K562 (cell line): ENCODE results near the gene GAL3ST1. TPM values are rescaled to one million over a fixed set of nuclear protein-coding genes. Genes with fewer than 3 reads are reported as not detected.

ENCODE experiments used
- CBX3 ChIP-seq, 2 experiments: IDR thresholded peaks; 1 replicate in 1 of 2; 2 replicates in 1 of 2; pipeline ENCODE4 v1.6.1; 2012; ENCODE audit warnings: inconsistent platforms in 2 of 2, low read length in 2 of 2, borderline replicate concordance in 1 of 2, control low read depth in 1 of 2
- HCFC1 ChIP-seq: IDR thresholded peaks from 2 replicates; pipeline ENCODE4 v1.6.1; 2012; ENCODE audit warnings: low read depth, low read length, improper control_type of control experiment
- HDAC8 ChIP-seq: fragments of 450-650 bp; IDR thresholded peaks from 2 replicates; pipeline ENCODE4 v1.6.1; 2016; ENCODE audit warnings: mild to moderate bottlenecking, missing genetic modification characterization, moderate library complexity, missing compliant biosample characterization
- ZNF140 ChIP-seq: fragments of 250-450 bp; sonication (Bioruptor Pico); IDR thresholded peaks from 2 replicates; pipeline ENCODE4 v1.8.0; 2021; ENCODE audit warnings: moderate library complexity, mild to moderate bottlenecking, inconsistent platforms
- ZNF174 ChIP-seq: fragments of 250-450 bp; sonication (Bioruptor Pico); IDR thresholded peaks from 2 replicates; pipeline ENCODE4 v1.4.0; 2020; ENCODE audit warnings: mild to moderate bottlenecking
- ZNF589 ChIP-seq: fragments of 200-800 bp; sonication (Bioruptor generic); IDR thresholded peaks from 2 replicates; pipeline ENCODE4 v1.6.1; 2016; ENCODE audit warnings: low read depth, missing genetic modification characterization, missing compliant biosample characterization
- ZNF644 ChIP-seq: fragments of 200-800 bp; sonication (Bioruptor generic); IDR thresholded peaks from 2 replicates; pipeline ENCODE4 v1.6.1; 2016; ENCODE audit warnings: low read depth, missing genetic modification characterization, missing compliant biosample characterization
- polyA plus RNA-seq, 8 experiments: library from polyadenylated mRNA; depleted of rRNA in 4 of 8; stranded (reverse) in 5 of 8; unstranded in 3 of 8; fragments of >200 nt; fragmentation: Nextera tagmentation in 2 of 8; fragmentation: Illumina TruSeq in 1 of 8; extraction: Ambion mirVana in 2 of 8; extraction: Trizol in 1 of 8; gene quantifications; 2 replicates each; pipeline versions ENCODE4 v1.2.1 to v1.2.3, GENCODE V29; 2011 to 2014; ENCODE audit warnings: inconsistent platforms in 1 of 8, missing spikeins in 1 of 8
- total RNA-seq, 7 experiments: library from RNA; depleted of rRNA in 6 of 7; stranded (reverse); fragments of >200 nt in 6 of 7; fragmentation: Illumina TruSeq in 2 of 7; extraction: Trizol in 2 of 7; gene quantifications; 2 replicates each; pipeline versions ENCODE4 v1.2.1 to v1.2.3, GENCODE V29; 2011 to 2021; ENCODE audit warnings: low replicate concordance in 1 of 7
- TF ChIP-seq, protein P1 (sequence below): fragments of 450-650 bp; formaldehyde crosslinking; IDR thresholded peaks from 2 replicates; pipeline ENCODE4 v1.4.0; 2020; ENCODE audit warnings: mild to moderate bottlenecking, mixed read lengths
- TF ChIP-seq, protein P2 (sequence below): fragments of 250-450 bp; sonication (Bioruptor Pico); IDR thresholded peaks from 2 replicates; pipeline ENCODE4 v1.8.0; 2022; ENCODE audit warnings: moderate library complexity, mild to moderate bottlenecking, inconsistent platforms
- TF ChIP-seq, protein P3 (sequence below): sonication (generic); formaldehyde crosslinking; IDR thresholded peaks from 2 replicates; pipeline ENCODE4 v1.8.0; 2022; ENCODE audit warnings: missing genetic modification reagents, mild to moderate bottlenecking, moderate library complexity, borderline replicate concordance
- TF ChIP-seq, protein P4 (sequence below), 3 experiments: fragments of 200-800 bp in 1 of 3; sonication (Bioruptor generic) in 1 of 3; sonication (generic) in 1 of 3; formaldehyde crosslinking in 1 of 3; IDR thresholded peaks; 2 replicates each; pipeline versions ENCODE4 v1.6.1 to v1.8.0; 2016 to 2022; ENCODE audit warnings: mild to moderate bottlenecking in 2 of 3, missing compliant biosample characterization in 2 of 3, missing genetic modification characterization in 2 of 3, missing genetic modification reagents in 1 of 3
- TF ChIP-seq, protein P5 (sequence below), 2 experiments: fragments of 450-650 bp in 1 of 2; sonication (generic) in 1 of 2; formaldehyde crosslinking; conservative IDR thresholded peaks; 2 replicates each; pipeline versions ENCODE4 v1.4.0 to v1.8.1; 2020 to 2022; ENCODE audit warnings: mild to moderate bottlenecking in 1 of 2, missing genetic modification reagents in 1 of 2
- TF ChIP-seq, protein P6 (sequence below): fragments of 450-650 bp; formaldehyde crosslinking; IDR thresholded peaks from 2 replicates; pipeline ENCODE4 v1.4.0; 2020; ENCODE audit warnings: mild to moderate bottlenecking, moderate library complexity
- TF ChIP-seq, protein P7 (sequence below): fragments of 250-450 bp; sonication (Bioruptor Pico); IDR thresholded peaks from 2 replicates; pipeline ENCODE4 v1.4.0; 2020; ENCODE audit warnings: mild to moderate bottlenecking

The GAL3ST1 gene
- total and polyA plus RNA-seq, 9 of the 15 experiments (the other 6 are each of a cell fraction or from before 2014, with no cell fraction given), result 0.03 to 1.9 (median 0.33) TPM; not detected in 1

DNA sequence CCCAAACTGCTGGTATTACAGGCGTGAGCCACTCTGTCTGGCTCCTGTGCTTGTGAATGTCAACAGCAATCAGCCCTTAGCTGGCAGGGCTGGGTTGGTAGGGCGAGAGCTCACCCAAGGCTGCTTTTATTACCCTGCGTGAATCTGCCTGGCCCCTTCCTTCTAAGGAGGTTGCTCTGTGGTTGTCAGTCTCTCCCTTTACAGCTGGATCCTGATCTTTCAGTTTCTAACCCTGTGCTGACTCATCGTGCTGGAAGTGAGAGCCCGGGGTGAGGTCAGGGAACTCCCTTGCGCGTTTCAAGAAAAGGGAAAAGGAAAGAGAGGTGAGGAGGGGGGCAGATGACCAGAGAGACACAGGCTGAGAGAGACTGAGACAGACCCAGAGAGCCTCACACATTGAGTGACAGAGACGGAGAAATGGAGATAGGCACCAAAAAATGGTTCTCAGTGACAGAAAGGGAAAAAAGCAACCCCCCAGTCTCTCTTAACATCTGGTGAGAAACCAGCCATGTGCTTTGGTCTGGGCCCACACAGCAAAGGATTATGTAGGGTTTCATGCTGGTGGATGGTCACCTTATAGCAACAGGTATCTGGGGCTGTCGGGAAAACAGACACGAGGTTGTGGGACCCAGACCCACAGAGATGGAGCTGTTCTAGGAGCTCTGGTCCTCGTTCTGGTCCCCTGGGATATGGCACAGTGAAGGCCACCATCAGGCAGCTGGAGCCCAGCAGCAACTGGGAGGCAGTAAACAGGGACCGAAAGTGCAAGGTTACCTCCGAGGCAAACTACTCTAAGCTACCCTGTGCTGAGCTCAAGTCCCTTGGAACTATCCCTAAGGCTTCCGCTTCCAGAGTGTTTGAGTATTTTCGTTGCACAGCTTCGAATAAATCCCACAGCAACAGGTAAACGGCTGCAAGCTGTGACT, 35.1 kb upstream of the GAL3ST1 start (continued):
- TF ChIP-seq, protein P1, sequence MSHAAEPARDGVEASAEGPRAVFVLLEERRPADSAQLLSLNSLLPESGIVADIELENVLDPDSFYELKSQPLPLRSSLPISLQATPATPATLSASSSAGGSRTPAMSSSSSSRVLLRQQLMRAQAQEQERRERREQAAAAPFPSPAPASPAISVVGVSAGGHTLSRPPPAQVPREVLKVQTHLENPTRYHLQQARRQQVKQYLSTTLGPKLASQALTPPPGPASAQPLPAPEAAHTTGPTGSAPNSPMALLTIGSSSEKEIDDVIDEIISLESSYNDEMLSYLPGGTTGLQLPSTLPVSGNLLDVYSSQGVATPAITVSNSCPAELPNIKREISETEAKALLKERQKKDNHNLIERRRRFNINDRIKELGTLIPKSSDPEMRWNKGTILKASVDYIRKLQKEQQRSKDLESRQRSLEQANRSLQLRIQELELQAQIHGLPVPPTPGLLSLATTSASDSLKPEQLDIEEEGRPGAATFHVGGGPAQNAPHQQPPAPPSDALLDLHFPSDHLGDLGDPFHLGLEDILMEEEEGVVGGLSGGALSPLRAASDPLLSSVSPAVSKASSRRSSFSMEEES (CRISPR knock-in tag), result no peak
- TF ChIP-seq, protein P2, sequence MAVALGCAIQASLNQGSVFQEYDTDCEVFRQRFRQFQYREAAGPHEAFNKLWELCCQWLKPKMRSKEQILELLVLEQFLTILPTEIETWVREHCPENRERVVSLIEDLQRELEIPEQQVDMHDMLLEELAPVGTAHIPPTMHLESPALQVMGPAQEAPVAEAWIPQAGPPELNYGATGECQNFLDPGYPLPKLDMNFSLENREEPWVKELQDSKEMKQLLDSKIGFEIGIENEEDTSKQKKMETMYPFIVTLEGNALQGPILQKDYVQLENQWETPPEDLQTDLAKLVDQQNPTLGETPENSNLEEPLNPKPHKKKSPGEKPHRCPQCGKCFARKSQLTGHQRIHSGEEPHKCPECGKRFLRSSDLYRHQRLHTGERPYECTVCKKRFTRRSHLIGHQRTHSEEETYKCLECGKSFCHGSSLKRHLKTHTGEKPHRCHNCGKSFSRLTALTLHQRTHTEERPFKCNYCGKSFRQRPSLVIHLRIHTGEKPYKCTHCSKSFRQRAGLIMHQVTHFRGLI, result no peak
- TF ChIP-seq ZNF644, result no peak
- TF ChIP-seq ZNF140 (CRISPR knock-in tag), result no peak
- TF ChIP-seq, protein P3, sequence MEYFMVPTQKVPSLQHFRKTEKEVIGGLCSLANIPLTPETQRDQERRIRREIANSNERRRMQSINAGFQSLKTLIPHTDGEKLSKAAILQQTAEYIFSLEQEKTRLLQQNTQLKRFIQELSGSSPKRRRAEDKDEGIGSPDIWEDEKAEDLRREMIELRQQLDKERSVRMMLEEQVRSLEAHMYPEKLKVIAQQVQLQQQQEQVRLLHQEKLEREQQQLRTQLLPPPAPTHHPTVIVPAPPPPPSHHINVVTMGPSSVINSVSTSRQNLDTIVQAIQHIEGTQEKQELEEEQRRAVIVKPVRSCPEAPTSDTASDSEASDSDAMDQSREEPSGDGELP (CRISPR knock-in tag), result peak; percentile 88
- no peak for TF ChIP-seq HCFC1
- TF ChIP-seq ZNF589 (CRISPR knock-in tag), result 0 out of 2 replicates have a peak, but pooled peaks have one; percentile 50
- TF ChIP-seq, protein P4, sequence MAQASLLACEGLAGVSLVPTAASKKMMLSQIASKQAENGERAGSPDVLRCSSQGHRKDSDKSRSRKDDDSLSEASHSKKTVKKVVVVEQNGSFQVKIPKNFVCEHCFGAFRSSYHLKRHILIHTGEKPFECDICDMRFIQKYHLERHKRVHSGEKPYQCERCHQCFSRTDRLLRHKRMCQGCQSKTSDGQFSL (CRISPR knock-in tag; IDR thresholded peaks at IDR 0.05), result no peak
- TF ChIP-seq, protein P4 (tag; IDR thresholded peaks at IDR 0.05), result 0 out of 4 replicates have a peak, but pooled peaks of 1 of the 2 experiments have one; percentile 39
- TF ChIP-seq HDAC8 (tag), result no peak
- TF ChIP-seq, protein P5, sequence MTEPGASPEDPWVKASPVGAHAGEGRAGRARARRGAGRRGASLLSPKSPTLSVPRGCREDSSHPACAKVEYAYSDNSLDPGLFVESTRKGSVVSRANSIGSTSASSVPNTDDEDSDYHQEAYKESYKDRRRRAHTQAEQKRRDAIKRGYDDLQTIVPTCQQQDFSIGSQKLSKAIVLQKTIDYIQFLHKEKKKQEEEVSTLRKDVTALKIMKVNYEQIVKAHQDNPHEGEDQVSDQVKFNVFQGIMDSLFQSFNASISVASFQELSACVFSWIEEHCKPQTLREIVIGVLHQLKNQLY (CRISPR knock-in tag; conservative IDR thresholded peaks at IDR 0.05), result no peak
- TF ChIP-seq CBX3 (IDR thresholded peaks at IDR 0.05; ENCODE audit: borderline replicate concordance in 1 of 2, low read length in 2 of 2), result no peak
- no peak for TF ChIP-seq ZNF174 (CRISPR knock-in tag)
- TF ChIP-seq, protein P6, sequence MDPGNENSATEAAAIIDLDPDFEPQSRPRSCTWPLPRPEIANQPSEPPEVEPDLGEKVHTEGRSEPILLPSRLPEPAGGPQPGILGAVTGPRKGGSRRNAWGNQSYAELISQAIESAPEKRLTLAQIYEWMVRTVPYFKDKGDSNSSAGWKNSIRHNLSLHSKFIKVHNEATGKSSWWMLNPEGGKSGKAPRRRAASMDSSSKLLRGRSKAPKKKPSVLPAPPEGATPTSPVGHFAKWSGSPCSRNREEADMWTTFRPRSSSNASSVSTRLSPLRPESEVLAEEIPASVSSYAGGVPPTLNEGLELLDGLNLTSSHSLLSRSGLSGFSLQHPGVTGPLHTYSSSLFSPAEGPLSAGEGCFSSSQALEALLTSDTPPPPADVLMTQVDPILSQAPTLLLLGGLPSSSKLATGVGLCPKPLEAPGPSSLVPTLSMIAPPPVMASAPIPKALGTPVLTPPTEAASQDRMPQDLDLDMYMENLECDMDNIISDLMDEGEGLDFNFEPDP (CRISPR knock-in tag), result no peak
- TF ChIP-seq, protein P7, sequence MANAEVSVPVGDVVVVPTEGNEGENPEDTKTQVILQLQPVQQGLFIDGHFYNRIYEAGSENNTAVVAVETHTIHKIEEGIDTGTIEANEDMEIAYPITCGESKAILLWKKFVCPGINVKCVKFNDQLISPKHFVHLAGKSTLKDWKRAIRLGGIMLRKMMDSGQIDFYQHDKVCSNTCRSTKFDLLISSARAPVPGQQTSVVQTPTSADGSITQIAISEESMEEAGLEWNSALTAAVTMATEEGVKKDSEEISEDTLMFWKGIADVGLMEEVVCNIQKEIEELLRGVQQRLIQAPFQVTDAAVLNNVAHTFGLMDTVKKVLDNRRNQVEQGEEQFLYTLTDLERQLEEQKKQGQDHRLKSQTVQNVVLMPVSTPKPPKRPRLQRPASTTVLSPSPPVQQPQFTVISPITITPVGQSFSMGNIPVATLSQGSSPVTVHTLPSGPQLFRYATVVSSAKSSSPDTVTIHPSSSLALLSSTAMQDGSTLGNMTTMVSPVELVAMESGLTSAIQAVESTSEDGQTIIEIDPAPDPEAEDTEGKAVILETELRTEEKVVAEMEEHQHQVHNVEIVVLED, result no peak
